T47D (cell line): ENCODE measurements around the gene PHAF1.

ENCODE experiments used
- DNase-seq, 2 experiments: peaks; one replicate each; pipeline versions ENCODE4 v3.0.0 to v3.0.0-alpha.2; 2011 to 2012; ENCODE audit warnings: low read depth in 1 of 2, low spot score in 1 of 2
- JUND ChIP-seq: IDR thresholded peaks from 2 replicates; pipeline ENCODE4 v1.6.1; 2012; ENCODE audit warnings: low read depth
- in situ Hi-C: cut with HindIII; loops from 2 replicates; pipeline ENCODE4 v1.10.0; 2016; ENCODE audit warnings: low sequenced_read_pairs, low pct_unique_long_range_greater_than_20kb

The PHAF1 gene

GRCh38 chr16:67144943-67145342 is 35.2 kb downstream of the PHAF1 start:
- TF ChIP-seq JUND, result no peak
- in situ Hi-C loops, result no loop called here
- no peak for DNase-seq

GRCh38 chr16:67145746-67146145 is 36.0 kb downstream of the PHAF1 start:
- no peak for DNase-seq
- in situ Hi-C loops, result no loop called here
- TF ChIP-seq JUND, result no peak

DNA sequence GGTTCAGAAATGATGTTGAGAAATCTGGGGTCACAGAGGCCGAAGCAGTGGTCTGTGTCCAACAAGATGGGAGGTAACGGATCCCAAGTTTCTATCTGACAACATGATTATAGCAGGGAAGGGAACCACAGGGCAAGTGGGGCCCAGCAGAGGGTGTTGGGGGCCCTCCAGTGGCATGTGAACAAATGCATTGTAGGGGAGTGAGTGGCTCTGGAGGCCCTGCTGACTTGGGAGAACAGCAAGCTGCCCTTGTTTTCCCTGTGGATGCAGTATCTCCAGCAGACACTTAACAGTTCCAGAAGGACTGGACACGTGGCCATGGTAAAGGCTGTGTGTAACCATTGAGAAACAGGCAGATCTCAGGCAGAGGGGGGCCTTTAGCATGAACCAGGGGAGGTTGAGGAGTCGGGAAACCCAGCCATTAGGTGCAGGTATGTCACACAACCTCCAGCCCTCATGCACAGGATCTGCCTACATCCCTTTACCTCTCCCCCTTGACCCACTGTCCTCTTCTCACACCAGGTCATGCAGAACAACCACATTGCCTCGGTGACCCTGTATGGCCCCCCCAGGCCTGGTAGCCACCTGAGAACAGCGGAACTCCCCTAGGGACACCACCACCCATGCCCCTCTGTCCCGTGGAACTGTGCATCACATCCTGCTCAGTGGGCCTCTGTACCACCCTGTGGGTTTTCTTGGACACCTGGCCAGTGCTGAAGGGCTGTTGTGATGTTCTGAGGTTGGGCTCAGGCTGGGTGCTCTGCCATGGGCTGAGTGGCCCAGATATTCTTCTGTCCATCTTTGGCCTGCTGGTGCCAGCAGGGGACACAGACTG is 37.0 kb downstream of the PHAF1 start:
- in situ Hi-C loops, result no loop called here
- DNase-seq, result no peak
- no peak for TF ChIP-seq JUND

DNA sequence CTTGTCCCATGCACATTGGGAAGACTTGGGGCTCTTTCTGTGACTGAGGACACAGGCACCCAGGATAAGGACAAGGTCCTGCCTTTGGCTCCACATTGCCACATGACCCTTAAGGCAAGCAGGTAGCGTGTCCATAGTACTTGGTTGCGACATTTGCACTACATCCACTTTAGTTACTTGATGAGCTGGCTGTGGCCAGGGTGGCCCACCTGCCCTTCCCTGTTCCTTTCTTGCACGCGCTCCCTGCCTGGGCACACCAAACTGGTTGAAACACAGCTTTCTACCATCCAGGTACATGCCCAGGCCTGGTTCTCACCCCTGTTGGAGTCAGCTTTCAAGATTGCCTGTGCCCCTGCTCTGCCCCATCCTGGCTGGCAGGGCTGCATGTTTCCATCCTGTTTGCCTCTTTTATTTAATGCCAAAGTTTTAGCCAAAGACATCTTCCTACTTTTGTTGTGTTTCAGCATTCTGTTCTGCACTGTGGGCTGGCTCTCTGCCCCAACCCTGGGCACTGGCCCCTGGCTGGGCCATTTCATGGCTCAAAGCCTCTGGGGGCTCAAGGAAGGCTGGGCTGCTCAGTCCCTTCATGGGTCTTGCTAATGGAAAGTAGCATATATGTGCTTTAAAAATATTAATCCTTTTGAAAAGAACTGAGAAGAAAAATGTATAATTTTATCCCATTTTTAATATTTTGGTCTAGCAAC is 37.8 kb downstream of the PHAF1 start:
- no peak for TF ChIP-seq JUND
- no peak for DNase-seq
- in situ Hi-C loops, result no loop called here

- no peak for DNase-seq
- in situ Hi-C loops, result no loop called here
- no peak for TF ChIP-seq JUND
These were observed 38.5 kb downstream of the PHAF1 start for GRCh38 chr16:67148221-67148620.

GRCh38 chr16:67148656-67149275 is 39.0 kb downstream of the PHAF1 start:
- no peak for DNase-seq
- no peak for TF ChIP-seq JUND
- in situ Hi-C loops, result no loop called here

DNA sequence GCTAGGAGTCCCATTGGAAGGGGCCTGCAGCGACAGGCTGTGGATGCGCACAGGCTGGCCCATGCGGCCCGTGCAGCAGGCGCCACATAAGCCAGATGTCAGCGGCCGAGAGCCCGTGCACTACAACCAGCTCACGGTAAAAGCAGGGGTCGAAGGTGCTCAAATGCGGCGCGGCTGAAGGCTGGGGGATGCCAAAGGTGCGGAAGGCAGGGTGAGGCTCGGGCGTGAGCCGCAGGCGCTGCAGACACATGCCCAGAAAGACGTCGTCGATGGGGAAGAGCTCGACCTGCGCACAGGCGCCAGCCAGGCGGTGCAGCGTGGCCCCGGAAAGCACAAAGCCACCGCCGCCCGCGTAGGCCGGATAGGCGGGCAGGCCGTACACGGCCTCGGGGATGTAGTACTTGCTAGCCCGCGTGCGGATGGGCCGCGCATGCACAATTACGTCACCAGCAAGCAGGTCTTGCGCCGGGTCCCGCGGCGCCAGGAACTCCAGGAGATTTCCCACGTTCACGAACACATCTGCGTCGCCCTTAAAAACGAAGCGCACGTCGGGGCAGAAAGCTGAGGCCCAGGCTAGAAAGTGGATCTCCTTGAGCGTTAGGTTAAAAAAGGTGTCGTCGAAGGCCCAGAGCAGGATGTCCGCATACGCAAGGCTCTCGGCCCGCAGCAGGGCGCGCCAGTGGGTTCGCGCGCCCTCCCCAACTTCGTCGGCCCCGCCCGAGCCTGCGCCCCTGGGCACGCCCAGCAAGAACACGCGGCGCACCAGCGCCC is 39.7 kb downstream of the PHAF1 start:
- in situ Hi-C loops, result no loop called here
- TF ChIP-seq JUND, result no peak
- no peak for DNase-seq

- TF ChIP-seq JUND, result no peak
- no peak for DNase-seq
- in situ Hi-C loops, result no loop called here
These were observed 40.5 kb downstream of the PHAF1 start for GRCh38 chr16:67150047-67150832.

- DNase-seq, result no peak
- in situ Hi-C loops, result no loop called here
- no peak for TF ChIP-seq JUND
These were observed 41.2 kb downstream of the PHAF1 start, which contains the start of gene B3GNT9 for GRCh38 chr16:67150833-67151396. Gene B3GNT9, minus strand, starts transcription at chr16:67150998. Its CDS starts 513 bp downstream, at chr16:67150485.

DNA sequence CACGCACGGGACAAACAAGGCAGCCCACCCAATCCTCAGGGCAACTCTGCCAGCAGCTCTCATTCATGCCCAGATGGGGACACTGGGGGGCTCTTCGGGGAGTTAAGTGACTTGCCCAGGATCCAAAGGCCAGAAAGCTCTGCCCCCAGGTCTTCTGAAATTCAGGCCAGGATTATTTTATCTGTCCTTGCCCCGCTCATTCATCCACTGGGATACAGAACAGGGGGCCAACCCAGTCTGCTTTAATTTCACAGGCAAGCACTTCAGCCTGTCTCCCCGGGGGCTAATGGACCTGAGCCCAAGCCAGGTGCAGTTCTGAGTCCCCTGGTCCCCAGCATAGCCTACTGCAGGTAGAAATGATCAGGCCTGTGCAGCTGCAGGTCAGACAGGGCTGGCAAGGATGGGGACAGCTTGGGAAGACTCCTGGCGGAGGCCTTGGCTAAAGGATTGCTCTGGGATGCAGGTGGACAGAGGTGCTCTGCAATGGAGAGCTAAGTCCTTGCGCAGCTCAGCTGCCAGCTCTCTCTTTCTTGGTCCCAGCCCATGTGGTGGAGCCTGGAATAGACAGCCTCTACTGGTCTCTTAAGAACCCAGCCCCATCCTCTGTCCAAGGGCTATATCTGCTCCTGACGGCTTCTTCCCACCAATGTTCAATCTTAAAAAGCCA is 41.8 kb downstream of the PHAF1 start:
- no peak for DNase-seq
- TF ChIP-seq JUND, result no peak
- in situ Hi-C loops, result no loop called here
